Measurements from ENCODE around the gene BCAS4.
A peak's percentile ranks its signal among the peaks of the same experiment; 100 is the strongest.
"Not testable (repeated sequence)": the region's sequence is repeated elsewhere in the genome, so short reads cannot be mapped to it uniquely, and the experiment has no call there.

The BCAS4 gene

GRCh38 chr20:50794846-50795634 is at the start of gene BCAS4:
Gene BCAS4, plus strand, starts transcription at chr20:50795061. Its CDS starts 23 bp downstream, at chr20:50795084.
- peak; percentile 58 to 81 (median 63) for DNase-seq (ENCODE audit: low read depth in 2 of 3, low spot score in 2 of 3)

GRCh38 chr20:50745634-50746137 is 49.2 kb upstream of the BCAS4 start:
- no peak for DNase-seq (ENCODE audit: low read depth in 2 of 3, low spot score in 2 of 3)

- no peak for DNase-seq (ENCODE audit: low read depth in 2 of 3, low spot score in 2 of 3)
Observed at GRCh38 chr20:50746138-50746940, 48.5 kb upstream of the BCAS4 start.

GRCh38 chr20:50747275-50747674 is 47.6 kb upstream of the BCAS4 start:
- no peak for DNase-seq (ENCODE audit: low read depth in 2 of 3, low spot score in 2 of 3)

GRCh38 chr20:50750145-50750671 is 44.7 kb upstream of the BCAS4 start:
- no peak for DNase-seq (ENCODE audit: low read depth in 2 of 3, low spot score in 2 of 3)

- no peak for DNase-seq (ENCODE audit: low read depth in 2 of 3, low spot score in 2 of 3)
Observed at GRCh38 chr20:50753152-50753551, 41.7 kb upstream of the BCAS4 start.

GRCh38 chr20:50754420-50754819 is 40.4 kb upstream of the BCAS4 start:
- DNase-seq (ENCODE audit: low read depth in 2 of 3, low spot score in 2 of 3), result no peak

- DNase-seq (ENCODE audit: low read depth in 2 of 3, low spot score in 2 of 3), result no peak
Observed at GRCh38 chr20:50756447-50756846, 38.4 kb upstream of the BCAS4 start.

GRCh38 chr20:50758469-50758868 is 36.4 kb upstream of the BCAS4 start:
- no peak for DNase-seq (ENCODE audit: low read depth in 2 of 3, low spot score in 2 of 3)

GRCh38 chr20:50758992-50759391 is 35.9 kb upstream of the BCAS4 start:
- no peak for DNase-seq (ENCODE audit: low read depth in 2 of 3, low spot score in 2 of 3)

- no peak for DNase-seq (ENCODE audit: low read depth in 2 of 3, low spot score in 2 of 3)
Observed at GRCh38 chr20:50759678-50760077, 35.2 kb upstream of the BCAS4 start.

GRCh38 chr20:50762045-50762422 is 32.8 kb upstream of the BCAS4 start:
- DNase-seq (ENCODE audit: low read depth in 2 of 3, low spot score in 2 of 3), result no peak

GRCh38 chr20:50762435-50763220 is 32.2 kb upstream of the BCAS4 start:
- DNase-seq (ENCODE audit: low read depth in 2 of 3, low spot score in 2 of 3), result no peak

- not testable (repeated sequence) for DNase-seq (ENCODE audit: low read depth in 2 of 3, low spot score in 2 of 3)
Observed at GRCh38 chr20:50763550-50764458, 31.1 kb upstream of the BCAS4 start.

- not testable (repeated sequence) for DNase-seq (ENCODE audit: low read depth in 2 of 3, low spot score in 2 of 3)
Observed at GRCh38 chr20:50765251-50765650, 29.6 kb upstream of the BCAS4 start.

- no peak for DNase-seq (ENCODE audit: low read depth in 2 of 3, low spot score in 2 of 3)
Observed at GRCh38 chr20:50765674-50766073, 29.2 kb upstream of the BCAS4 start.

- not testable (repeated sequence) for DNase-seq (ENCODE audit: low read depth in 2 of 3, low spot score in 2 of 3)
Observed at GRCh38 chr20:50766955-50767809, 27.7 kb upstream of the BCAS4 start.

- not testable (repeated sequence) for DNase-seq (ENCODE audit: low read depth in 2 of 3, low spot score in 2 of 3)
Observed at GRCh38 chr20:50768991-50769390, 25.9 kb upstream of the BCAS4 start.

- DNase-seq (ENCODE audit: low read depth in 2 of 3, low spot score in 2 of 3), result not testable (repeated sequence)
Observed at GRCh38 chr20:50769551-50770085, 25.2 kb upstream of the BCAS4 start.
